ENCODE data around the gene MYCBP.

- TF ChIP-seq CTCF (IDR thresholded peaks at IDR 0.05) (no peak), POLR2A (IDR thresholded peaks at IDR 0.05) (no peak), EP300 (IDR thresholded peaks at IDR 0.05) (no peak)
Observed at GRCh38 chr1:38905985-38906384, 32.8 kb upstream of the MYCBP start.

All from sigmoid colon (tissue), 4 donors.